ENCODE results near the gene MRPS34.

The MRPS34 gene

DNA sequence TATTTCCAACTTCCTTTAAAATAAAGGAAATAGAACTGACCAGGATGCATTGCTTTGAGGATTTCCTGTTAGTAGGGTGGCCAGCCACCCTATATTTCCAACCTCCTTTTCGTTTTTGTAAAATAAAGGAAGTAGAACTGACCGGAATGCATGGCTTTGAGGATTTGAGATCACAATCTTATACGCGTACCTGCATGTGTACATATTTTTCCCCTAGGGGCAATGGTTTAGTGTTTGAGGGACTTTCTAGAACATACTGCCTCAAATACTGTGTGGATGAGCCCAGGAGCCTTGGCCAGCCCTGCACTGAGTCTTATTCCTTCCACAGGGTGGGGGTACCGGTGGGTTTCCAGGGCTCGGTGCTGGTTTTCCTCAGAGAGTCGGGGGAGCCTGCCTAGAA, 41.3 kb downstream of the MRPS34 start:
- no peak for DNase-seq (ENCODE audit: low read depth in 1 of 2, low spot score in 1 of 2)

GRCh38 chr16:1731073-1731472, 41.9 kb downstream of the MRPS34 start:
- no peak for DNase-seq (ENCODE audit: low read depth in 1 of 2, low spot score in 1 of 2)

DNA sequence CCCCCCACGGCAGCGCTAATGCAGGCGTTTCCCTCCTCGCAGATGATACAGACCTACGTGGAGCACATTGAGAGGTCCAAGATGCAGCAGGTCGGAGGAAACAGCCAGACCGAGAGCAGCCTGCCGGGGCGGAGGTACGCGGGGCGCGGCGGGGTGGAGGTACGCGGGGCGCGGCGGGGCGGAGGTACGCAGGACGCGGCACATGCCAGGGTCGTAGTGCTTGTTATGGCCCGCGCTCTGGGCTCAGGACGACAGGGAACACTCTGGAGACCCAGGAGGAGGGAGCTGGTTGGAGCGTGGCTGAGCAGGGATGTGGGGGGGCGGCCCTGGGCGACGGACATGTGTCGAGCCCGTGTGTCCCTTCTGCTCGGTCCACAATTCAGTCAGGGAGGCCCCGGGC, 43.5 kb downstream of the MRPS34 start:
- no peak for DNase-seq (ENCODE audit: low read depth in 1 of 2, low spot score in 1 of 2)

DNA sequence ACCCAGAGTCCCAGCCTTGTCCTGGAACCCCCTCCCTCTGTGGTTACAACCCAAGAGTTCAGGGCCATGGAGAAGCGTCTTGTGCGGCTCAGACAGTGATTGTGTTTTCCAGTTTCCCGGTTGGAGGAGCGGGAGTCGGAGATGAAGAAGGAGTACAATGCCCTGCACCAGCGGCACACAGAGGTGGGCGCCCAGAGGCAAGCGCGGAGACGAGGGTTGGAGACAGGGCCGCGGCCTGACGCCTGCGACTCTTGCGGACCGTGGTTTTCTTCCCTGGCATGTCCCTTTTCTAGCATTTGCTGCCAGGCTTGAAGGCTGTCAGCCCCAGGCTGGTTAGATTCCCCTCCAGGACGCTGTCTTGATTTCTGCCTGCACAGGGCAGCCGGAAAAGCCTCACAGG, 43.9 kb downstream of the MRPS34 start:
- DNase-seq (ENCODE audit: low read depth in 1 of 2, low spot score in 1 of 2): no peak

GRCh38 chr16:1727651-1728624, 45.0 kb downstream of the MRPS34 start:
- no peak for DNase-seq (ENCODE audit: low read depth in 1 of 2, low spot score in 1 of 2)

DNA sequence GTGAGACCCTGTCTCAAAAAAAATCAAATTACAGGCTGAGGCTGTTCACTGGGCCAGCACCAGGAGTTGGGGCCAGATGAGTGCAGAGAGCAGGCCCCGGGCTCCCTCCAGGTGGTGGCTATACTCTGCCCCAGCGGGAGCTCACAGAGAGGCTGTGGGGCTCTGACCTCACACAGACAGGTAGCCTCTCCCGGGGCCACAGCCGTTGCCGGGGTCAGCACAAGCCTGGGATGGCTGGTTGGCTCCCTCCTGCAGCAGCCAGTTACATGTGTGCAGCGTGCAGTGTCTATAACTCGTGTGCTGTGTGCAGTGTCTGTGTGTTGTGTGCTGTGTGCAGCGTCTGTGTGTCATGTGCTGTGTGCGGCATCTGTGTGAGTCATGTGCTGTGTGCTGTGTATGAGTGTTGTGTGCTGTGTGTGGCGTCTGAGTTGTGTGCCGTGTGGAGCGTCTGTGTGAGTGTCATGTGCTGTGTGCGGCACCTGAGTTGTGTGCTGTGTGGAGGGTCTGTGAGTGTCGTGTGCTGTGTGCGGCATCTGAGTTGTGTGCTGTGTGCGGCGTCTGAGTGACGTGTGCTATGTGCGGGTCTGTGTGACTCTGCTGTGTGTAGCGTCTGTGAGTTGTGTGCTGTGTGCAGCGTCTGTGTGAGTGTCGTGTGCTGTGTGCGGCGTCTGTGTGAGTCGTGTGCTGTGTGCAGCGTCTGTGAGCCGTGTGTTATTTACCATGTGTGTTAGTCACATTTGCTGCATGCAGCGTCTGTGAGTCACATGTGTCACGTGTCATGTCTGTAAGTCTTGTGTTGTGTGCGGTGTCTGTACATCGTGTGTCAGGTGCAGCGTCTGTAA, 46.1 kb downstream of the MRPS34 start:
- DNase-seq (ENCODE audit: low read depth in 1 of 2, low spot score in 1 of 2): no peak

- DNase-seq (ENCODE audit: low read depth in 1 of 2, low spot score in 1 of 2): no peak
Observed at GRCh38 chr16:1724491-1724890, 48.4 kb downstream of the MRPS34 start.

- DNase-seq (ENCODE audit: low read depth in 1 of 2, low spot score in 1 of 2): no peak
Observed at GRCh38 chr16:1723450-1724147, 49.3 kb downstream of the MRPS34 start.

Measured in activated T-helper 1 cell treated with anti-CD3 and anti-CD28 coated beads, Interleukin-2, amount 50 U/mL, for 16 hours (primary cell).